Measurements from ENCODE around the gene PCGF6.
"Not testable (repeated sequence)": the region's sequence is repeated elsewhere in the genome, so short reads cannot be mapped to it uniquely, and the experiment has no call there.

- TF ChIP-seq CTCF (IDR thresholded peaks at IDR 0.05); NFIC (IDR thresholded peaks at IDR 0.05; ENCODE audit: borderline replicate concordance); FOXM1 (IDR thresholded peaks at IDR 0.05; ENCODE audit: low read depth); SIN3A (IDR thresholded peaks at IDR 0.05; ENCODE audit: borderline replicate concordance, low read depth, low read length); GABPA (IDR thresholded peaks at IDR 0.05; ENCODE audit: low read depth); EZH2phosphoT487 (IDR thresholded peaks at IDR 0.05; ENCODE audit: borderline replicate concordance, low read depth); TAF1 (IDR thresholded peaks at IDR 0.05; ENCODE audit: borderline replicate concordance, low read depth, low read length): not testable (repeated sequence)
Observed at GRCh38 chr10:103354567-103354966, 3.6 kb upstream of the PCGF6 start.

Data from SK-N-SH (cell line).